Fibroblast of lung (primary cell): ENCODE results near the gene CEACAM20. TPM values are rescaled to one million over a fixed set of nuclear protein-coding genes. Genes with fewer than 3 reads are reported as not detected.

Experiments
- DNase-seq, 2 donors: peaks; one replicate each; pipeline versions ENCODE4 v3.0.0 to v3.0.0-alpha.2; 2010; ENCODE audit warnings: low read depth in 2 of 2
- H2AFZ ChIP-seq: 2 replicates; pipeline ENCODE4 v1.5.1; 2012; ENCODE audit warnings: low read length, control low read depth, inconsistent platforms
- H3K27ac ChIP-seq: 2 replicates; pipeline ENCODE4 v1.5.1; 2011; ENCODE audit warnings: low read length, control low read depth; ENCODE audit not compliant: insufficient read depth
- H3K27me3 ChIP-seq: 2 replicates; pipeline ENCODE4 v1.5.1; 2011; ENCODE audit warnings: mild to moderate bottlenecking, low read length; ENCODE audit not compliant: control insufficient read depth, insufficient read depth
- H3K36me3 ChIP-seq: 2 replicates; pipeline ENCODE4 v1.5.1; 2011; ENCODE audit warnings: low read length; ENCODE audit not compliant: control insufficient read depth, insufficient read depth
- H3K4me1 ChIP-seq: 2 replicates; pipeline ENCODE4 v1.5.1; 2011; ENCODE audit warnings: low read length; ENCODE audit not compliant: control insufficient read depth, insufficient read depth; ENCODE audit errors: extremely low read depth
- H3K4me2 ChIP-seq: 2 replicates; pipeline ENCODE4 v1.5.1; 2011; ENCODE audit warnings: low read length, control low read depth; ENCODE audit not compliant: insufficient read depth; ENCODE audit errors: extremely low read depth
- H3K4me3 ChIP-seq, 4 experiments: fragments of 200-600 bp in 1 of 4; sonication (generic) in 1 of 4; replicated peaks in 1 of 4; 2 replicates each; pipeline ENCODE4 v1.5.1; 2011 to 2016; ENCODE audit warnings: low read length in 4 of 4, low read depth in 3 of 4, mild to moderate bottlenecking in 3 of 4, control low read depth in 2 of 4, inconsistent platforms in 1 of 4, mixed read lengths in 1 of 4; ENCODE audit not compliant: insufficient read depth in 1 of 4; ENCODE audit errors: control extremely low read depth in 1 of 4
- H3K79me2 ChIP-seq: 2 replicates; pipeline ENCODE4 v1.5.1; 2012; ENCODE audit warnings: mild to moderate bottlenecking, low read length, inconsistent platforms; ENCODE audit not compliant: control insufficient read depth, insufficient read depth
- H3K9ac ChIP-seq: 2 replicates; pipeline ENCODE4 v1.5.1; 2011; ENCODE audit warnings: mild to moderate bottlenecking, low read length, control low read depth; ENCODE audit not compliant: insufficient read depth
- H3K9me3 ChIP-seq: 2 replicates; pipeline ENCODE4 v1.5.1; 2012; ENCODE audit warnings: low read depth, low read length; ENCODE audit not compliant: control insufficient read depth, insufficient read depth
- H4K20me1 ChIP-seq: 2 replicates; pipeline ENCODE4 v1.5.1; 2011; ENCODE audit warnings: low read length; ENCODE audit not compliant: control insufficient read depth, insufficient read depth; ENCODE audit errors: extremely low read depth
- EZH2 ChIP-seq: IDR thresholded peaks from 2 replicates; pipeline ENCODE4 v1.5.1; 2012; ENCODE audit warnings: low read length, control low read depth, mild to moderate bottlenecking; ENCODE audit errors: missing control alignments
- polyA minus RNA-seq: library from RNA; depleted of rRNA, polyadenylated mRNA; stranded (reverse); fragments of >200 nt; gene quantifications from 2 replicates; pipeline ENCODE4 v1.2.3, GENCODE V29; 2011; ENCODE audit warnings: low replicate concordance
- polyA plus RNA-seq, 2 donors: library from polyadenylated mRNA; depleted of rRNA in 1 of 2; stranded (reverse) in 1 of 2; unstranded in 1 of 2; fragments of >200 nt; gene quantifications; 2 replicates each; pipeline ENCODE4 v1.2.1, GENCODE V29; 2011 to 2012; ENCODE audit warnings: missing spikeins in 1 of 2
- total RNA-seq: library from RNA; depleted of rRNA; stranded (reverse); fragments of >200 nt; gene quantifications from 2 replicates; pipeline ENCODE4 v1.2.1, GENCODE V29; 2014
- TF ChIP-seq, protein P1 (sequence below), 2 donors: IDR thresholded peaks in 1 of 2; conservative IDR thresholded peaks in 1 of 2; 1 replicate in 1 of 2; 2 replicates in 1 of 2; pipeline ENCODE4 v1.5.1; 2011 to 2012; ENCODE audit warnings: low read length in 2 of 2, control low read depth in 1 of 2, inconsistent platforms in 1 of 2, low read depth in 1 of 2, mild to moderate bottlenecking in 1 of 2

Gene CEACAM20
- not detected in 2 replicates for total RNA-seq
- polyA plus RNA-seq: not detected in 2 replicates
- polyA plus RNA-seq (2012): not detected in 2 replicates
- polyA minus RNA-seq: not detected in 2 replicates

DNA sequence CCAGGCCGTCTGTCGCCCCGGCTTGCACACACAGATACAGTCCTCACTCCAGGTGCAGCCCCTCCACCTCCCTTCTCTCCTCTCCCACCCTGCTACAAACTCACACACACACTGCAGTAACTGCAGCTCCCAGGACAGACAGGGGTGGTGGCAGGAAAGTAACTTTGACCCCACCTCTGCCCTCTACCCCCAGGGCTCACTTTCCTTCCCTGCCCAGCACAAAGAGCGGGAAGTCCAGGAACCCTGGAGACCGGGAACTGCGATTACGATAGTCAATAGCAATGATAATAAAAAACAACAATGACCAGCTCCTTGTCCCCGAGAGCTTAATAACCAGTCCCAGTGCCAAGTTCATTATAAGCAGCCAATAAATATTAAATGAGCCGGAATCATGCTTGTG is at the start of gene CEACAM20:
Gene CEACAM20 (minus strand): TSS at position 140 of the 400 bp plus-strand sequence. CDS start 166 bp downstream, outside the sequence.
- no peak for DNase-seq
- H4K20me1 ChIP-seq: no peaks in the 10 kb centered on the region
- no peaks in the 10 kb centered on the region for H3K27me3 ChIP-seq
- no peak for TF ChIP-seq EZH2
- TF ChIP-seq, protein P1, sequence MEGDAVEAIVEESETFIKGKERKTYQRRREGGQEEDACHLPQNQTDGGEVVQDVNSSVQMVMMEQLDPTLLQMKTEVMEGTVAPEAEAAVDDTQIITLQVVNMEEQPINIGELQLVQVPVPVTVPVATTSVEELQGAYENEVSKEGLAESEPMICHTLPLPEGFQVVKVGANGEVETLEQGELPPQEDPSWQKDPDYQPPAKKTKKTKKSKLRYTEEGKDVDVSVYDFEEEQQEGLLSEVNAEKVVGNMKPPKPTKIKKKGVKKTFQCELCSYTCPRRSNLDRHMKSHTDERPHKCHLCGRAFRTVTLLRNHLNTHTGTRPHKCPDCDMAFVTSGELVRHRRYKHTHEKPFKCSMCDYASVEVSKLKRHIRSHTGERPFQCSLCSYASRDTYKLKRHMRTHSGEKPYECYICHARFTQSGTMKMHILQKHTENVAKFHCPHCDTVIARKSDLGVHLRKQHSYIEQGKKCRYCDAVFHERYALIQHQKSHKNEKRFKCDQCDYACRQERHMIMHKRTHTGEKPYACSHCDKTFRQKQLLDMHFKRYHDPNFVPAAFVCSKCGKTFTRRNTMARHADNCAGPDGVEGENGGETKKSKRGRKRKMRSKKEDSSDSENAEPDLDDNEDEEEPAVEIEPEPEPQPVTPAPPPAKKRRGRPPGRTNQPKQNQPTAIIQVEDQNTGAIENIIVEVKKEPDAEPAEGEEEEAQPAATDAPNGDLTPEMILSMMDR (conservative IDR thresholded peaks at IDR 0.05 in 1 of 2, IDR thresholded peaks at IDR 0.05 in 1 of 2; ENCODE audit: low read depth in 1 of 2, low read length in 2 of 2): no peak
- no peaks in the 10 kb centered on the region for H3K79me2 ChIP-seq
- H3K4me3 ChIP-seq: no peak within 1 kb of the TSS
- H3K9ac ChIP-seq: no peak within 1 kb of the TSS
- no peaks in the 10 kb centered on the region for H3K4me1 ChIP-seq
- H3K9me3 ChIP-seq: no peaks in the 10 kb centered on the region
- no peak within 1 kb of the TSS for H3K27ac ChIP-seq
- H3K4me2 ChIP-seq: no peak within 1 kb of the TSS
- H2AFZ ChIP-seq: no peak within 1 kb of the TSS
- H3K36me3 ChIP-seq: no peaks in the 10 kb centered on the region

DNA sequence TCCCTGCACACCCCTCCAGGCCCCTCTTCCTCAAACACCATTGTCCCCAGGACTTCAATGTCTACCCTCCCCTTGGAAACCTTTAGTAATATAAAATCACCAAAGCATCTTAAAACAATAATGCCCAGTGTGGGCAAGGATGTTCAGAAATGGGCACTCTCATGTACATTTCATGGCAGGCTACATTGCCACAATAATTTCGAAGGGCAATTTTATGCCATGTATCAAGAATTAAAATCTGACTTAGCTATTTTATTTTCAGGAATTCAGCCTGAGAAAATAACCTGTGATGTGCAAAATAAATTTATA is 48.0 kb upstream of the CEACAM20 start:
- no peak overlapping the region for H3K27ac ChIP-seq
- H2AFZ ChIP-seq: no peak overlapping the region
- H3K36me3 ChIP-seq: no peaks in the 10 kb centered on the region
- H4K20me1 ChIP-seq: no peaks in the 10 kb centered on the region
- no peak for DNase-seq
- no peaks in the 10 kb centered on the region for H3K79me2 ChIP-seq
- H3K4me2 ChIP-seq: no peak overlapping the region
- no peaks in the 10 kb centered on the region for H3K27me3 ChIP-seq
- no peaks in the 10 kb centered on the region for H3K4me1 ChIP-seq
- TF ChIP-seq, protein P1 (conservative IDR thresholded peaks at IDR 0.05 in 1 of 2, IDR thresholded peaks at IDR 0.05 in 1 of 2; ENCODE audit: low read depth in 1 of 2, low read length in 2 of 2): no peak
- no peak for TF ChIP-seq EZH2
- H3K9ac ChIP-seq: no peak overlapping the region
- H3K9me3 ChIP-seq: no peaks in the 10 kb centered on the region
- H3K4me3 ChIP-seq: no peak overlapping the region

DNA sequence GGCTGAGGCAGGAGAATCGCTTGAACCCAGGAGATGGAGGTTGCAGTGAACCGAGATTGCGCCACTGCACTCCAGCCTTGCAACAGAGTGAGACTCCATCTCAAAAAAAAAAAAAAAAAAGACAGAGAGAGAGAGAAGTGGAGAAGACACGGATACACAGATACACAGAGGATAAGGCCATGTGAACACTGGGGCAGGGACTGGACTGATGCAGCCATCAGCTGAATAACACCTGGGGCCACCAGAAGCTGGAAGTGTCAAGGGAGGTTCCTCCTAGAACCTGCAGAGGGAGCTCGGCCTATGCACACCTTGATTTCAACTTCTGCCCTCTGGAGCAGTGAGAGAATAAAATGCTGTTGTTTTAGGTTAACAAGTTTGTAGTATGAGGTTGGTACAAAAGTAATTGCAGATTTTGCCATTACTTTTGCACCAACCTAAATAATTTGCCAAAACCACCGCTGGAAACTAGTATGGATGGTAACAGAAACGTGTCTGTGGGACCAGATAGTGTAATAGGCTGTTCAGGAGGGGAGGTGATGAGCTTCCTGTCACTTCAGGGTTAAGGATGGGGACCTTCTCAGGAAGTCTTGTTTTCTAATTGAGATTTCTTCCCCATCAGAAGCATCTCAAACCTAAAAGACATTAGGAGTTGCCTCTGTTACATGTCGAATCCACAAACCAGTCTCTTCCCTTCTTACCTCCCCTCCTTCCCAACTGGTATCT is 47.5 kb upstream of the CEACAM20 start:
- Histone ChIP-seq H3K4me3 (no peak overlapping the region), H3K36me3 (no peaks in the 10 kb centered on the region), H3K9ac (no peak overlapping the region), H3K27me3 (no peaks in the 10 kb centered on the region), H2AFZ (no peak overlapping the region), H3K27ac (no peak overlapping the region), H3K9me3 (no peaks in the 10 kb centered on the region), H3K4me2 (no peak overlapping the region), H3K4me1 (no peaks in the 10 kb centered on the region), H4K20me1 (no peaks in the 10 kb centered on the region), H3K79me2 (no peaks in the 10 kb centered on the region)
- TF ChIP-seq, protein P1 (conservative IDR thresholded peaks at IDR 0.05 in 1 of 2, IDR thresholded peaks at IDR 0.05 in 1 of 2; ENCODE audit: low read depth in 1 of 2, low read length in 2 of 2): peak; percentile 37 to 56
- no peak for TF ChIP-seq EZH2
- DNase-seq: peak; percentile 28 to 40
